SK-N-SH (cell line): ENCODE data around the gene PGRMC2.

Experiments used
- EP300 ChIP-seq, 2 experiments: IDR thresholded peaks; 2 replicates each; pipeline versions ENCODE4 v1.4.0 to v1.6.1; 2012; ENCODE audit warnings: borderline replicate concordance in 1 of 2, low read depth in 1 of 2, low read length in 1 of 2
- EZH2phosphoT487 ChIP-seq: fragments of 200-600 bp; sonication (generic); IDR thresholded peaks from 2 replicates; pipeline ENCODE4 v1.6.1; 2017; ENCODE audit warnings: low read depth, mixed run types, mild to moderate bottlenecking, antibody characterized with exemption, moderate library complexity, borderline replicate concordance
- FOXM1 ChIP-seq: IDR thresholded peaks from 2 replicates; pipeline ENCODE4 v1.4.0; 2012; ENCODE audit warnings: low read depth, mild to moderate bottlenecking
- JUND ChIP-seq: IDR thresholded peaks from 2 replicates; pipeline ENCODE4 v1.4.0; 2012
- MXI1 ChIP-seq: IDR thresholded peaks from 2 replicates; pipeline ENCODE4 v1.6.1; 2012; ENCODE audit warnings: mild to moderate bottlenecking, low read depth, low read length, improper control_type of control experiment
- POLR2AphosphoS5 ChIP-seq: IDR thresholded peaks from 2 replicates; pipeline ENCODE4 v1.6.1; 2012; ENCODE audit warnings: low read depth, low read length
- TAF1 ChIP-seq: IDR thresholded peaks from 2 replicates; pipeline ENCODE4 v1.6.1; 2012; ENCODE audit warnings: low read depth, mild to moderate bottlenecking, low read length, moderate library complexity, borderline replicate concordance
- TF ChIP-seq, protein P1 (sequence below): fragments of 200-600 bp; sonication (generic); IDR thresholded peaks from 2 replicates; pipeline ENCODE4 v1.6.1; 2017; ENCODE audit warnings: antibody characterized with exemption, mild to moderate bottlenecking, moderate library complexity
- TF ChIP-seq, protein P2 (sequence below): IDR thresholded peaks from 2 replicates; pipeline ENCODE4 v1.6.1; 2012; ENCODE audit warnings: mild to moderate bottlenecking, low read depth, low read length, moderate library complexity
- TF ChIP-seq, protein P3 (sequence below): IDR thresholded peaks from 2 replicates; pipeline ENCODE4 v1.4.0; 2012; ENCODE audit warnings: low read depth, borderline replicate concordance
- TF ChIP-seq, protein P4 (sequence below): fragments of 150-350 bp; IDR thresholded peaks from 2 replicates; pipeline ENCODE4 v1.6.1; 2017; ENCODE audit warnings: antibody characterized with exemption, low read length, low read depth, borderline replicate concordance
- TF ChIP-seq, protein P5 (sequence below): IDR thresholded peaks from 2 replicates; pipeline ENCODE4; 2012
- TF ChIP-seq, protein P6 (sequence below): IDR thresholded peaks from 2 replicates; pipeline ENCODE4 v1.4.0; 2012; ENCODE audit warnings: low read depth

DNA sequence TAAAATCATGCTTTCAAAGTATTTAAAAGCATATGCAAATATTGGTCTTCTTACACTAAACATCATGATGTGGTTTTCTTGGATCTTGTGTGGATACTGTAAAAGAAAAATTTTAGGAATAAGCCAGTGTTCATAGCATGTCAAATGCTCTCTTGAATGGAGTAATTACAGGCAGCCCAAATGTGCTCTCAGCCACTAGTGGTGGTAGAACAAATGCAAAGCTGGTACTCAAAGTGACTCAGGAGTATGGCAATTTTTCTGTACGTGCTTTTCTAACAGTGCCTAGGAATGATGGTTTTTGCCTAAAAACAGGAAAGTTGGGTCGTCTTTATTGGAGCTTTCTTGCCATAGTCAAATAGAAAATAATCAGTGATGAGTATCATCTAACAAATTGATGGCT, 19.9 kb downstream of the PGRMC2 start:
- TF ChIP-seq EP300 (IDR thresholded peaks at IDR 0.05; ENCODE audit: borderline replicate concordance in 1 of 2, low read depth in 1 of 2, low read length in 1 of 2) (no peak), POLR2AphosphoS5 (no peak; the same call in 1 of the 2 replicates), EZH2phosphoT487 (no peak), MXI1 (no peak), TAF1 (no peak), FOXM1 (no peak), JUND (no peak)
- TF ChIP-seq, protein P1, sequence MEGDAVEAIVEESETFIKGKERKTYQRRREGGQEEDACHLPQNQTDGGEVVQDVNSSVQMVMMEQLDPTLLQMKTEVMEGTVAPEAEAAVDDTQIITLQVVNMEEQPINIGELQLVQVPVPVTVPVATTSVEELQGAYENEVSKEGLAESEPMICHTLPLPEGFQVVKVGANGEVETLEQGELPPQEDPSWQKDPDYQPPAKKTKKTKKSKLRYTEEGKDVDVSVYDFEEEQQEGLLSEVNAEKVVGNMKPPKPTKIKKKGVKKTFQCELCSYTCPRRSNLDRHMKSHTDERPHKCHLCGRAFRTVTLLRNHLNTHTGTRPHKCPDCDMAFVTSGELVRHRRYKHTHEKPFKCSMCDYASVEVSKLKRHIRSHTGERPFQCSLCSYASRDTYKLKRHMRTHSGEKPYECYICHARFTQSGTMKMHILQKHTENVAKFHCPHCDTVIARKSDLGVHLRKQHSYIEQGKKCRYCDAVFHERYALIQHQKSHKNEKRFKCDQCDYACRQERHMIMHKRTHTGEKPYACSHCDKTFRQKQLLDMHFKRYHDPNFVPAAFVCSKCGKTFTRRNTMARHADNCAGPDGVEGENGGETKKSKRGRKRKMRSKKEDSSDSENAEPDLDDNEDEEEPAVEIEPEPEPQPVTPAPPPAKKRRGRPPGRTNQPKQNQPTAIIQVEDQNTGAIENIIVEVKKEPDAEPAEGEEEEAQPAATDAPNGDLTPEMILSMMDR = no peak
- TF ChIP-seq, protein P2, sequence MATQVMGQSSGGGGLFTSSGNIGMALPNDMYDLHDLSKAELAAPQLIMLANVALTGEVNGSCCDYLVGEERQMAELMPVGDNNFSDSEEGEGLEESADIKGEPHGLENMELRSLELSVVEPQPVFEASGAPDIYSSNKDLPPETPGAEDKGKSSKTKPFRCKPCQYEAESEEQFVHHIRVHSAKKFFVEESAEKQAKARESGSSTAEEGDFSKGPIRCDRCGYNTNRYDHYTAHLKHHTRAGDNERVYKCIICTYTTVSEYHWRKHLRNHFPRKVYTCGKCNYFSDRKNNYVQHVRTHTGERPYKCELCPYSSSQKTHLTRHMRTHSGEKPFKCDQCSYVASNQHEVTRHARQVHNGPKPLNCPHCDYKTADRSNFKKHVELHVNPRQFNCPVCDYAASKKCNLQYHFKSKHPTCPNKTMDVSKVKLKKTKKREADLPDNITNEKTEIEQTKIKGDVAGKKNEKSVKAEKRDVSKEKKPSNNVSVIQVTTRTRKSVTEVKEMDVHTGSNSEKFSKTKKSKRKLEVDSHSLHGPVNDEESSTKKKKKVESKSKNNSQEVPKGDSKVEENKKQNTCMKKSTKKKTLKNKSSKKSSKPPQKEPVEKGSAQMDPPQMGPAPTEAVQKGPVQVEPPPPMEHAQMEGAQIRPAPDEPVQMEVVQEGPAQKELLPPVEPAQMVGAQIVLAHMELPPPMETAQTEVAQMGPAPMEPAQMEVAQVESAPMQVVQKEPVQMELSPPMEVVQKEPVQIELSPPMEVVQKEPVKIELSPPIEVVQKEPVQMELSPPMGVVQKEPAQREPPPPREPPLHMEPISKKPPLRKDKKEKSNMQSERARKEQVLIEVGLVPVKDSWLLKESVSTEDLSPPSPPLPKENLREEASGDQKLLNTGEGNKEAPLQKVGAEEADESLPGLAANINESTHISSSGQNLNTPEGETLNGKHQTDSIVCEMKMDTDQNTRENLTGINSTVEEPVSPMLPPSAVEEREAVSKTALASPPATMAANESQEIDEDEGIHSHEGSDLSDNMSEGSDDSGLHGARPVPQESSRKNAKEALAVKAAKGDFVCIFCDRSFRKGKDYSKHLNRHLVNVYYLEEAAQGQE = no peak
- TF ChIP-seq, protein P3, sequence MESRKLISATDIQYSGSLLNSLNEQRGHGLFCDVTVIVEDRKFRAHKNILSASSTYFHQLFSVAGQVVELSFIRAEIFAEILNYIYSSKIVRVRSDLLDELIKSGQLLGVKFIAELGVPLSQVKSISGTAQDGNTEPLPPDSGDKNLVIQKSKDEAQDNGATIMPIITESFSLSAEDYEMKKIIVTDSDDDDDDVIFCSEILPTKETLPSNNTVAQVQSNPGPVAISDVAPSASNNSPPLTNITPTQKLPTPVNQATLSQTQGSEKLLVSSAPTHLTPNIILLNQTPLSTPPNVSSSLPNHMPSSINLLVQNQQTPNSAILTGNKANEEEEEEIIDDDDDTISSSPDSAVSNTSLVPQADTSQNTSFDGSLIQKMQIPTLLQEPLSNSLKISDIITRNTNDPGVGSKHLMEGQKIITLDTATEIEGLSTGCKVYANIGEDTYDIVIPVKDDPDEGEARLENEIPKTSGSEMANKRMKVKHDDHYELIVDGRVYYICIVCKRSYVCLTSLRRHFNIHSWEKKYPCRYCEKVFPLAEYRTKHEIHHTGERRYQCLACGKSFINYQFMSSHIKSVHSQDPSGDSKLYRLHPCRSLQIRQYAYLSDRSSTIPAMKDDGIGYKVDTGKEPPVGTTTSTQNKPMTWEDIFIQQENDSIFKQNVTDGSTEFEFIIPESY = no peak
- TF ChIP-seq, protein P4, sequence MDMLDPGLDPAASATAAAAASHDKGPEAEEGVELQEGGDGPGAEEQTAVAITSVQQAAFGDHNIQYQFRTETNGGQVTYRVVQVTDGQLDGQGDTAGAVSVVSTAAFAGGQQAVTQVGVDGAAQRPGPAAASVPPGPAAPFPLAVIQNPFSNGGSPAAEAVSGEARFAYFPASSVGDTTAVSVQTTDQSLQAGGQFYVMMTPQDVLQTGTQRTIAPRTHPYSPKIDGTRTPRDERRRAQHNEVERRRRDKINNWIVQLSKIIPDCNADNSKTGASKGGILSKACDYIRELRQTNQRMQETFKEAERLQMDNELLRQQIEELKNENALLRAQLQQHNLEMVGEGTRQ = no peak
- TF ChIP-seq, protein P5, sequence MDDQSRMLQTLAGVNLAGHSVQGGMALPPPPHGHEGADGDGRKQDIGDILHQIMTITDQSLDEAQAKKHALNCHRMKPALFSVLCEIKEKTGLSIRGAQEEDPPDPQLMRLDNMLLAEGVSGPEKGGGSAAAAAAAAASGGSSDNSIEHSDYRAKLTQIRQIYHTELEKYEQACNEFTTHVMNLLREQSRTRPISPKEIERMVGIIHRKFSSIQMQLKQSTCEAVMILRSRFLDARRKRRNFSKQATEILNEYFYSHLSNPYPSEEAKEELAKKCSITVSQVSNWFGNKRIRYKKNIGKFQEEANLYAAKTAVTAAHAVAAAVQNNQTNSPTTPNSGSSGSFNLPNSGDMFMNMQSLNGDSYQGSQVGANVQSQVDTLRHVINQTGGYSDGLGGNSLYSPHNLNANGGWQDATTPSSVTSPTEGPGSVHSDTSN = no peak
- TF ChIP-seq, protein P6, sequence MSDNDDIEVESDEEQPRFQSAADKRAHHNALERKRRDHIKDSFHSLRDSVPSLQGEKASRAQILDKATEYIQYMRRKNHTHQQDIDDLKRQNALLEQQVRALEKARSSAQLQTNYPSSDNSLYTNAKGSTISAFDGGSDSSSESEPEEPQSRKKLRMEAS = no peak
